Breast epithelium (tissue), 4 donors: ENCODE data around the gene CHSY1. TPM values are rescaled to one million over a fixed set of nuclear protein-coding genes. Genes with fewer than 3 reads are reported as not detected.

Source experiments
- DNase-seq, 2 donors: peaks; one replicate each; pipeline ENCODE4 v3.0.0-alpha.2; 2019; ENCODE audit warnings: low spot score in 2 of 2
- H3K27ac ChIP-seq, 2 donors: fragments of 200-600 bp; sonication (generic) in 1 of 2; one replicate each; pipeline ENCODE4 v1.5.1; 2016 to 2019; ENCODE audit warnings: mild to moderate bottlenecking in 1 of 2
- H3K27me3 ChIP-seq, 2 donors: fragments of 200-600 bp; sonication (generic) in 1 of 2; one replicate each; pipeline versions ENCODE4 v1.5.1 to v1.6.0; 2017 to 2019; ENCODE audit warnings: control low read depth in 1 of 2, mild to moderate bottlenecking in 1 of 2
- H3K36me3 ChIP-seq: fragments of 200-600 bp; one replicate; pipeline ENCODE4 v1.5.1; 2019
- H3K4me1 ChIP-seq, 2 donors: fragments of 200-600 bp; sonication (generic); one replicate each; pipeline ENCODE4 v1.5.1; 2016 to 2019; ENCODE audit warnings: control low read depth in 1 of 2
- H3K4me3 ChIP-seq, 3 donors: fragments of 200-600 bp; sonication (generic); 1 replicate in 2 of 3; 2 replicates in 1 of 3; pipeline ENCODE4 v1.5.1; 2016 to 2019; ENCODE audit warnings: mild to moderate bottlenecking in 3 of 3, moderate library complexity in 2 of 3
- H3K9me3 ChIP-seq, 2 donors: fragments of 200-600 bp; sonication (generic) in 1 of 2; one replicate each; pipeline ENCODE4 v1.5.1; 2016 to 2019; ENCODE audit warnings: control low read depth in 1 of 2
- POLR2A ChIP-seq: fragments of 450-650 bp; IDR thresholded peaks from one replicate; pipeline ENCODE4 v1.6.1; 2016; ENCODE audit warnings: antibody characterized with exemption, mild to moderate bottlenecking, moderate library complexity
- POLR2AphosphoS5 ChIP-seq, 3 donors: sonication (generic); formaldehyde crosslinking; IDR thresholded peaks; one replicate each; pipeline ENCODE4 v1.6.1; 2017; ENCODE audit warnings: antibody characterized with exemption in 3 of 3
- intact Hi-C: fragments of 100-400 bp; cut with DNase I; formaldehyde crosslinking; loops from one replicate; pipeline ENCODE4 v1.15.1; 2023; ENCODE audit warnings: low total_unique reads
- total RNA-seq, 3 donors: library from RNA; depleted of rRNA; stranded (reverse); fragments of >200 nt; gene quantifications; one replicate each; pipeline ENCODE4 v1.1.0, GENCODE V29; 2016
- TF ChIP-seq, protein P1 (sequence below), 3 donors: fragments of 450-650 bp; IDR thresholded peaks; one replicate each; pipeline ENCODE4 v1.5.1; 2016 to 2017; ENCODE audit warnings: antibody characterized with exemption in 3 of 3, mild to moderate bottlenecking in 3 of 3, moderate library complexity in 3 of 3

The CHSY1 gene
- total RNA-seq, 3 donors from 2014 or later = 22.6 to 36.7 (median 33.4) TPM

DNA sequence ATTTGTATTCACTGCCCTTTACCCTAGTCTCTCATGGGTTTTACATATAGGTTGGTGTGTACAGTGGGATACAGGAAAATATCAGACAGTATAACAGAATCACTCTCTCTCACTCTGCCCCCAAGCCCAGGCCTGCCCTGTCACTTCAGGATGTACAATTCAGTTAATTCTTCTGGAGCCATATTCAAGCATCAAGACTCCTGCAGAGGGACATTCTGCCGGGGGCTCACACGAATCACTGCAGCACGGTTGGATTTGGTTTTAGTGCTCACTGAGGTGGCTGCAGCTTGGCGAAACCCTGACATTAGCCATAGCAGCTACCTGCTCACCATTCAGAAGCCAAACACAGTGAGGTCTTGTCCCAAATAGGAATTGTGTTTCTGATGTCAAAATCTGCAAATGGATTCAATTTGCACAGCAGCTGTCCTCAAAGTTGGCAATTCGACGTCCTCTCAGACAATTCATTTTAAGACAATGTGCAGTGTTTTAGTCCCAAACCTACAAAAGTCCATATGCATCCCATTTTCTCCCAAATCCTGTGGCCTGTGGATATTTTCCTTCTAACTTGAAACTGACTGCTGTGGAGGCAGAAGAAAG, 82.9 kb downstream of the CHSY1 start:
- H3K4me3 ChIP-seq = no peak overlapping the region
- TF ChIP-seq POLR2A (no peak), POLR2AphosphoS5 (IDR thresholded peaks at IDR 0.05) (no peak)
- TF ChIP-seq, protein P1, sequence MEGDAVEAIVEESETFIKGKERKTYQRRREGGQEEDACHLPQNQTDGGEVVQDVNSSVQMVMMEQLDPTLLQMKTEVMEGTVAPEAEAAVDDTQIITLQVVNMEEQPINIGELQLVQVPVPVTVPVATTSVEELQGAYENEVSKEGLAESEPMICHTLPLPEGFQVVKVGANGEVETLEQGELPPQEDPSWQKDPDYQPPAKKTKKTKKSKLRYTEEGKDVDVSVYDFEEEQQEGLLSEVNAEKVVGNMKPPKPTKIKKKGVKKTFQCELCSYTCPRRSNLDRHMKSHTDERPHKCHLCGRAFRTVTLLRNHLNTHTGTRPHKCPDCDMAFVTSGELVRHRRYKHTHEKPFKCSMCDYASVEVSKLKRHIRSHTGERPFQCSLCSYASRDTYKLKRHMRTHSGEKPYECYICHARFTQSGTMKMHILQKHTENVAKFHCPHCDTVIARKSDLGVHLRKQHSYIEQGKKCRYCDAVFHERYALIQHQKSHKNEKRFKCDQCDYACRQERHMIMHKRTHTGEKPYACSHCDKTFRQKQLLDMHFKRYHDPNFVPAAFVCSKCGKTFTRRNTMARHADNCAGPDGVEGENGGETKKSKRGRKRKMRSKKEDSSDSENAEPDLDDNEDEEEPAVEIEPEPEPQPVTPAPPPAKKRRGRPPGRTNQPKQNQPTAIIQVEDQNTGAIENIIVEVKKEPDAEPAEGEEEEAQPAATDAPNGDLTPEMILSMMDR (IDR thresholded peaks at IDR 0.05) = no peak

DNA sequence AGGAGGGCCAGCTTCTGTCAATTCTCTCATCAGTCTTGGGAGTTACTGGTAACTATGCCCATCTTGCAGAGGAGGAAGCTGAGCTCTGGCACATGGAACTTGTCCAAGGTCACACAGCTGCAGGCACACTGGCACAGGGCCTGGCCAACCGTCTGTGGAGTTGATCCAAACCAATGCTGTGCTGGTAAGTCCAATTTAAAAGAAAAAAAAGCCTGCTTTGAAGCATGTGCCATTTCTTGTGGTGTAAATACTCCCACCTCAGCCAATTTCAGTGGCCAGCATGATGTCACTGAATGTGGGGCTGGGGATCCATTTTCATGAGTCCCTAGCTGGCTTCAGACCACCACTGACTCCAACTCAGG, 83.4 kb downstream of the CHSY1 start:
- Histone ChIP-seq H3K4me1 (no peaks in the 10 kb centered on the region), H3K27ac (peak overlapping the region; percentile 88 to 96), H3K27me3 (no peaks in the 10 kb centered on the region), H3K9me3 (peaks cover 27 to 36% of the 10 kb centered on the region in 2 donors), H3K4me3 (peak overlapping the region in 1 of 3 donors; percentile 41), H3K36me3 (no peaks in the 10 kb centered on the region)
- DNase-seq = no peak
- TF ChIP-seq POLR2AphosphoS5 (IDR thresholded peaks at IDR 0.05) = peak; percentile 7 to 22 (median 12)
- TF ChIP-seq POLR2A = no peak
- intact Hi-C loops = no loop called here

More for the DNA sequence above, 82.9 kb downstream of the CHSY1 start:
- Histone ChIP-seq H3K27ac (peak overlapping the region; percentile 88 to 96), H3K36me3 (no peaks in the 10 kb centered on the region), H3K27me3 (no peaks in the 10 kb centered on the region), H3K4me1 (no peaks in the 10 kb centered on the region), H3K9me3 (peaks cover 27 to 36% of the 10 kb centered on the region in 2 donors)
- DNase-seq = no peak
- intact Hi-C loops = no loop called here

DNA sequence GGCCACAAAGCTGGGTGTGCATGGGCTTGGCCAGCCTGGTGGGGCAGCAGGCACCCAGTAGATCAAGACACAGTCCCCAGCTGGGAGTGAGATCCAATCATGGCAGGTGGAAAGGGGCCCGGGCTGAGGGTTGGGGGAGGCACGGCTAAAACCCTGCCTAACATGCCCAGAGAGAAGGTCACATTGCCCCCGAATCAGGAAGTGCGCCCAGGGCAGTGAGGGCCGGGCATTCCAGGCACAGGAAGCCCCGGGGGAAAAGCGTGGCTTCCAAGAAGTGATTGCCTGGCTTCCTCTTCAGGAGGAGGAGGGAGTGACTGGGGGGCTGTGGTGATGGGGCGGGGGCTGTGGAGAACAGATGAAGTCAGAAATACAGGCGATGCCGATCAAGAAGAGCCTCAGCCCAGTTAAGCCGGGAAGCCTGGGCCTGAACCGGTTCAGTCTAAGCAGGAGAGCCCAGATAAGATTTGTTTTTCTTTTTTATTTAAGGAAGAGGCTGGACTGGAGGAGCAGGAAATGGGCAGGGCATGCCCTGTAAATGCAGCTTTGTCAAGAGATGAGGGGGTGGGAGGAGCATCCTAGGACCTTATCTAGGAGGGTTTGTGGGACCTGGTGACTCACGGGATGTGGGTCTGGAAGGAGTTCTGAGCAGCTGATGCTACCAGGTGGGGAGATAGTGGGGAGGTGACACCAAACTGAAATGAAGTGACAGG, 83.9 kb downstream of the CHSY1 start:
- Histone ChIP-seq H3K27me3 (no peaks in the 10 kb centered on the region), H3K9me3 (peaks cover 27 to 36% of the 10 kb centered on the region in 2 donors), H3K4me3 (peak overlapping the region in 1 of 3 donors; percentile 41), H3K36me3 (no peaks in the 10 kb centered on the region), H3K27ac (peak overlapping the region; percentile 88 to 96), H3K4me1 (no peaks in the 10 kb centered on the region)
- TF ChIP-seq POLR2AphosphoS5 (IDR thresholded peaks at IDR 0.05) = peak in 2 of 3 donors; percentile 37 to 84
- TF ChIP-seq, protein P1 (IDR thresholded peaks at IDR 0.05) = no peak
- TF ChIP-seq POLR2A = no peak
- intact Hi-C loops = no loop called here
- DNase-seq = no peak

DNA sequence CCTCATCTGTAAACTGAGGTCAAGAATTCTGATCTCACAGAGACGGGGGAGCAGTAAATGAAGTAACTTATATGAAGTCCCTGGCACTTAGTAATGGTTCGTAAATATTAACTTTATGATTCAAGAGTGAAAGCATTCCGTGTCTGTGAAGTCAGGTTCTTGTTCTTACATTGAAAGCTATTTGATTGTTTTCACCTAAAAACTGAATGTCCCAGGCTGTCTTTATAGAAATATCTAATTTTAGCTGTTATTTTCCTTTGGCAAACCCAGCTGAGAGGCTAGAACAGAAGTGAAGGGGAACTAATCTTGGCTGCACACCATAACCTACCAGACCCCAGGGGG, 84.5 kb downstream of the CHSY1 start:
- H3K4me3 ChIP-seq = peak overlapping the region in 1 of 3 donors; percentile 41
- H3K36me3 ChIP-seq = no peaks in the 10 kb centered on the region
- intact Hi-C loops = no loop called here
- H3K27me3 ChIP-seq = no peaks in the 10 kb centered on the region
- H3K27ac ChIP-seq = peak overlapping the region; percentile 88 to 96
- peaks cover 27 to 36% of the 10 kb centered on the region in 2 donors for H3K9me3 ChIP-seq
- no peak for TF ChIP-seq POLR2A
- TF ChIP-seq, protein P1 (IDR thresholded peaks at IDR 0.05) = no peak
- TF ChIP-seq POLR2AphosphoS5 (IDR thresholded peaks at IDR 0.05) = no peak
- H3K4me1 ChIP-seq = no peaks in the 10 kb centered on the region
- DNase-seq = no peak

DNA sequence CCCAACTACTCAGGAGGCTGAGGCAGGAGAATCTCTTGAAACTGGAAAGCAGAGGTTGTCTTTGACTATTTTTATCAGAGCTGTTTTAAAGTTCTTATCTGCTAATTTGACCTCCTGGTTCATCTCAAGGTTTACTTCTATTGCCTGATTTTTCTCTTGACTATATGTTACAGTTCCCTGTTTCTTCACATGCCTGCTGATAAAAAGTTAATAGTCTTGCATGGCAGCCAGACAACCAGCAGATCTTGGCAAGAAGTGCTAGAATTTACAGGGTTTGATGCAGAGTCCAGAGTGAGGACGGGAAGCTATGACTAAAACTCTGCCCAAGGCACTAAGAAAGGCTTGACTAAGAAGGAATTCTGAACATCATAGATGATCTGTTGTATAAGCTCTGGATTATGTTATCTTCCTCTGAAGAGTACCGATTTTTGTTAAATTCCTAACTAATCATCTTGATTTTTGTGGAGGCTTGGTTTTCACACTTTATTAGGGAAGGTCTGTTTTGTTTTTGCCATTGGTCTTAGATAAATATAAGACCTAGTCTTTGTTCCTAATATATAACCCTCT, 85.9 kb downstream of the CHSY1 start:
- H3K4me3 ChIP-seq = no peak overlapping the region
- peak overlapping the region in 1 of 2 donors; percentile 33 for H3K27ac ChIP-seq
- peaks cover 27 to 36% of the 10 kb centered on the region in 2 donors for H3K9me3 ChIP-seq
- DNase-seq = no peak
- H3K4me1 ChIP-seq = no peaks in the 10 kb centered on the region
- no peaks in the 10 kb centered on the region for H3K36me3 ChIP-seq
- no peak for TF ChIP-seq POLR2AphosphoS5 (IDR thresholded peaks at IDR 0.05)
- TF ChIP-seq, protein P1 (IDR thresholded peaks at IDR 0.05) = no peak
- intact Hi-C loops = no loop called here
- H3K27me3 ChIP-seq = no peaks in the 10 kb centered on the region
